ENCODE data around the gene SPDYE5. TPM values are rescaled to one million over a fixed set of nuclear protein-coding genes. Genes with fewer than 3 reads are reported as not detected.

SPDYE5 gene
- polyA plus RNA-seq, 1 of the 3 experiments (the other 2 are of a cell fraction): not detected

GRCh38 chr7:75536491-75536890 lies 44.4 kb downstream of the SPDYE5 start:
- H3K9ac ChIP-seq: no peak overlapping the region
- no peak overlapping the region for H2AFZ ChIP-seq (ENCODE audit: low read depth)
- H3K79me2 ChIP-seq (ENCODE audit: insufficient read depth): no peaks in the 10 kb centered on the region
- no peak for DNase-seq
- no peak overlapping the region for H3K4me2 ChIP-seq
- no peak for TF ChIP-seq MXI1 (IDR thresholded peaks at IDR 0.05; ENCODE audit: low read depth, low read length)
- TF ChIP-seq RAD21 (IDR thresholded peaks at IDR 0.05; ENCODE audit: low read length): no peak
- TF ChIP-seq USF2 (IDR thresholded peaks at IDR 0.05; ENCODE audit: borderline replicate concordance, low read depth, low read length): no peak
- no peak for TF ChIP-seq CTCF (IDR thresholded peaks at IDR 0.05)
- no peak for TF ChIP-seq YY1 (IDR thresholded peaks at IDR 0.05; ENCODE audit: low read depth)
- TF ChIP-seq MAX (IDR thresholded peaks at IDR 0.05; ENCODE audit: low read depth): no peak
- TF ChIP-seq ELF1 (IDR thresholded peaks at IDR 0.05): no peak
- no peak for TF ChIP-seq ZBTB33 (IDR thresholded peaks at IDR 0.05; ENCODE audit: borderline replicate concordance, low read depth)
- no peak for TF ChIP-seq MEF2A (IDR thresholded peaks at IDR 0.05; ENCODE audit: borderline replicate concordance, low read depth)
- no peak for TF ChIP-seq PBX3 (IDR thresholded peaks at IDR 0.05)
- TF ChIP-seq TEAD4 (IDR thresholded peaks at IDR 0.05; ENCODE audit: borderline replicate concordance, insufficient read depth): no peak
- no peak for TF ChIP-seq NFIC (IDR thresholded peaks at IDR 0.05; ENCODE audit: borderline replicate concordance)
- no peak for TF ChIP-seq GATA2 (CRISPR knock-in tag; IDR thresholded peaks at IDR 0.05)
- TF ChIP-seq FOXJ3 (CRISPR knock-in tag; IDR thresholded peaks at IDR 0.05): no peak
- no peak for TF ChIP-seq FOSL2 (IDR thresholded peaks at IDR 0.05; ENCODE audit: borderline replicate concordance, low read depth)
- CTCF ChIA-PET: no interaction called here
- no peak overlapping the region for H3K27ac ChIP-seq (ENCODE audit: low read depth in 2 of 2, low read length in 1 of 2)
- peaks cover 8% of the 10 kb centered on the region in 2 experiments for H3K36me3 ChIP-seq (replicated peaks in 1 of 2; ENCODE audit: control insufficient read depth in 1 of 2, insufficient read depth in 2 of 2, low read length in 1 of 2)
- H3F3A ChIP-seq (replicated peaks; ENCODE audit: insufficient read depth): peaks cover 14% of the 10 kb centered on the region
- WGBS (ENCODE audit: low lambda C conversion rate): 97% methylated on average over 4 of the region's 4 CpGs
- H3K9me3 ChIP-seq: no peaks in the 10 kb centered on the region
- no peaks in the 10 kb centered on the region for H4K20me1 ChIP-seq (ENCODE audit: insufficient read depth)
- H3K4me3 ChIP-seq (ENCODE audit: low read depth in 2 of 2, low read length in 1 of 2): no peak overlapping the region
- no peaks in the 10 kb centered on the region for H3K4me1 ChIP-seq (ENCODE audit: control insufficient read depth in 1 of 2, insufficient read depth in 2 of 2, low read depth in 1 of 2, low read length in 1 of 2)
- POLR2A ChIA-PET: no interaction called here
- no peaks in the 10 kb centered on the region for H3K27me3 ChIP-seq (ENCODE audit: insufficient read depth)
- H3K9me2 ChIP-seq: no peaks in the 10 kb centered on the region
